ENCODE results near the gene MUL1.
"Not testable (repeated sequence)": the region's sequence is repeated elsewhere in the genome, so short reads cannot be mapped to it uniquely, and the experiment has no call there.

MUL1 gene

DNA sequence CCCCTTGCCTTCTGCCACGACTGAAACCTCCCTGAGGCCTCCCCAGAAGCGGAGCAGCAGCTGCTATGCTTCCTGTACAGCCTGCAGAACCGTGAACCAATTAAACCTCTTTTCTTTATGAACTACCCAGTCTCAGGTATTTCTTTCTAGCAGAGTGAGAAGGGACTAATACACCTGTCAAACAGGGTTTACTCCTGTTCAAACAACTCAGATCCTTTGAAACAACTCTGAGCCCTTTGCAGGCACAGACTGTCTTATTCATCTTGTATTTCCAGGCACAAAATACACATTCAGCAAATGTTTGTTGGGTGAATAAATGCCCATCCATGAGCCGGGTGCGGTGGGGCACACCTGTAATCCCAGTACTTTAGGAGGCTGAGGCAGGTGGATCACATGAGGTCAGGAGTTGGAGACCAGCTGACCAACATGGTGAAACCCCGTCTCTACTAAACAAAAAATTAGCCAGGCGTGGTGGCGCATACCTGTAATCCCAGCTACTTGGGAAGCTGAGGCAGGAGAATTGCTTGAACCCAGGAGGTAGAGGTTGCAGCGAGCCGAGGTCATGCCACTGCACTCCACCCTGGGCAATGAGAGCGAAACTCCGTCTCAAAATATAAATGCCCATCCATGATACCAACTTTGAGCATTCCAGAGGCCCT lies 11.1 kb downstream of the MUL1 start:
- not testable (repeated sequence) for H3K9me3 ChIP-seq (ENCODE audit: control insufficient read depth in 2 of 2, low read length in 2 of 2); H3K4me1 ChIP-seq (ENCODE audit: control insufficient read depth in 2 of 2, insufficient read depth in 2 of 2, low read length in 2 of 2); H3K9ac ChIP-seq (ENCODE audit: low read depth in 1 of 2, low read length in 2 of 2); H3K27me3 ChIP-seq (ENCODE audit: control insufficient read depth in 2 of 2, insufficient read depth in 2 of 2, low read length in 2 of 2); H3K27ac ChIP-seq (ENCODE audit: low read depth in 2 of 2, low read length in 2 of 2); H3K4me3 ChIP-seq (ENCODE audit: low read length in 2 of 2)
- H3K36me3 ChIP-seq (ENCODE audit: control insufficient read depth in 2 of 2, insufficient read depth in 2 of 2, low read length in 2 of 2): peaks cover 37 to 41% of the 10 kb centered on the region in 2 donors

GRCh38 chr1:20496241-20496661 lies 11.7 kb downstream of the MUL1 start:
- Histone ChIP-seq H3K9me3 (ENCODE audit: control insufficient read depth in 2 of 2, low read length in 2 of 2) (no peaks in the 10 kb centered on the region), H3K4me3 (ENCODE audit: low read length in 2 of 2) (no peak overlapping the region), H3K27ac (ENCODE audit: low read depth in 2 of 2, low read length in 2 of 2) (no peak overlapping the region), H3K9ac (ENCODE audit: low read depth in 1 of 2, low read length in 2 of 2) (no peak overlapping the region), H3K36me3 (ENCODE audit: control insufficient read depth in 2 of 2, insufficient read depth in 2 of 2, low read length in 2 of 2) (peaks cover 31 to 35% of the 10 kb centered on the region in 2 donors), H3K27me3 (ENCODE audit: control insufficient read depth in 2 of 2, insufficient read depth in 2 of 2, low read length in 2 of 2) (no peaks in the 10 kb centered on the region), H3K4me1 (ENCODE audit: control insufficient read depth in 2 of 2, insufficient read depth in 2 of 2, low read length in 2 of 2) (peaks cover 3 to 8% of the 10 kb centered on the region in 2 donors)

DNA sequence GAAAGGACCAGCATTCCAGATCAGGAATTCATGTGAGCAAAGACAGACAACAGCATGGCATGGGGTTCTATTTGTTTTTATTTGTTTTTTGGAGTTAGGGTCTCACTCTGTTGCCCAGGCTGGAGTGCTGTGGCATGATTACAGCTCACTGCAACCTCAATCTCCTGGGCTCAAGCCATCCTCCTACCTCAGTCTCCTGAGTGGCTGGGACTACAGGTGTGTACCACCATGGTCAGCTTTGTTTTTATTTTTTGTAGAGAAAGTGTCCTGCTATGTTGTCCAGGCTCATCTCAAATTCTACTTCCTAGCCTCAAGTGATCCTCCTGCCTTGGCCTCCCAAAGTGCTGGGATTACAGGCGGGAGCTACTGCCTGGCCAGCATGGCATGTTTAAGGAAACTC lies 12.3 kb downstream of the MUL1 start:
- no peak overlapping the region for H3K4me3 ChIP-seq (ENCODE audit: low read length in 2 of 2)
- peaks cover 25 to 29% of the 10 kb centered on the region in 2 donors for H3K36me3 ChIP-seq (ENCODE audit: control insufficient read depth in 2 of 2, insufficient read depth in 2 of 2, low read length in 2 of 2)
- no peak overlapping the region for H3K27ac ChIP-seq (ENCODE audit: low read depth in 2 of 2, low read length in 2 of 2)
- no peak overlapping the region for H3K9ac ChIP-seq (ENCODE audit: low read depth in 1 of 2, low read length in 2 of 2)
- no peaks in the 10 kb centered on the region for H3K9me3 ChIP-seq (ENCODE audit: control insufficient read depth in 2 of 2, low read length in 2 of 2)
- H3K4me1 ChIP-seq (ENCODE audit: control insufficient read depth in 2 of 2, insufficient read depth in 2 of 2, low read length in 2 of 2): peaks cover 3 to 8% of the 10 kb centered on the region in 2 donors
- H3K27me3 ChIP-seq (ENCODE audit: control insufficient read depth in 2 of 2, insufficient read depth in 2 of 2, low read length in 2 of 2): no peaks in the 10 kb centered on the region

DNA sequence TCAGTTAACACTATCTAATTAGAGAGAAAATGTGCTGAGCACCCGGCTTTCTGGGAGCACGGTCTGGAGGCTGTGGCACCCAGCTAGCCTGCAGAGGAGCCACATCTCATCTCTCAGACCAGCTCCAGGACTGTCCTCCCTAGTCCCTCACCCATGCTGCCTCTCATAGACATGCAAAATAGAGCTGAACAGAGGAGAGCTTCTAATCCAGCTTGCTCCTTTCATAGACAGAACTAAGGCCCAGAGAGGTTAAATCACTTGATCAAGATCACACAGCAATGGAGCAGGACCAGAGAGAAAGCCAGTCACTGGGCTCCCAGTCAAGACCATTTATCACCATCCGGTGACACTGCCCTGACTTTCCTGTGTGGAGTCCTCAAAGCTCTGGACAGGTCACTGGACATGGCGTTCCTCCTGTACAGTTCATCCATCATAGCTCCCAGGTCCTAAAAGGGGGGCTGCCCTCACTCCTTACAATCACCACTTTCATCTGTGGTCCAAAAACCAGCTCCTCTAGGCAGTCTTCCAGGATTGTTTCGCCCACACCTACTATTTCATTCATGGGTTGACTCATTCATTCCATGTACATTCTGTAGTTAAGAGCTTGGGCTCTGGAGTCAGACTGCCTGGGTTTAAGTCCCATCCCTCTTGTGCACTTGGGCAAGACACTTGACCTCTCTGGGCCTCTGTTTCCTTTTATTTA lies 13.2 kb downstream of the MUL1 start:
- Histone ChIP-seq H3K9me3 (ENCODE audit: control insufficient read depth in 2 of 2, low read length in 2 of 2) (no peaks in the 10 kb centered on the region), H3K9ac (ENCODE audit: low read depth in 1 of 2, low read length in 2 of 2) (no peak overlapping the region), H3K27ac (ENCODE audit: low read depth in 2 of 2, low read length in 2 of 2) (no peak overlapping the region), H3K4me3 (ENCODE audit: low read length in 2 of 2) (no peak overlapping the region), H3K36me3 (ENCODE audit: control insufficient read depth in 2 of 2, insufficient read depth in 2 of 2, low read length in 2 of 2) (peaks cover 17 to 20% of the 10 kb centered on the region in 2 donors), H3K4me1 (ENCODE audit: control insufficient read depth in 2 of 2, insufficient read depth in 2 of 2, low read length in 2 of 2) (peaks cover 3 to 8% of the 10 kb centered on the region in 2 donors), H3K27me3 (ENCODE audit: control insufficient read depth in 2 of 2, insufficient read depth in 2 of 2, low read length in 2 of 2) (no peaks in the 10 kb centered on the region)

- H3K36me3 ChIP-seq (ENCODE audit: control insufficient read depth in 2 of 2, insufficient read depth in 2 of 2, low read length in 2 of 2): peaks cover 9 to 13% of the 10 kb centered on the region in 2 donors
- no peak overlapping the region for H3K27ac ChIP-seq (ENCODE audit: low read depth in 2 of 2, low read length in 2 of 2)
- H3K9me3 ChIP-seq (ENCODE audit: control insufficient read depth in 2 of 2, low read length in 2 of 2): no peaks in the 10 kb centered on the region
- H3K9ac ChIP-seq (ENCODE audit: low read depth in 1 of 2, low read length in 2 of 2): peak overlapping the region in 1 of 2 donors; percentile 42
- H3K4me1 ChIP-seq (ENCODE audit: control insufficient read depth in 2 of 2, insufficient read depth in 2 of 2, low read length in 2 of 2): peaks cover 8 to 9% of the 10 kb centered on the region in 2 donors
- H3K4me3 ChIP-seq (ENCODE audit: low read length in 2 of 2): peak overlapping the region in 1 of 2 donors; percentile 53
- no peaks in the 10 kb centered on the region for H3K27me3 ChIP-seq (ENCODE audit: control insufficient read depth in 2 of 2, insufficient read depth in 2 of 2, low read length in 2 of 2)
Observed at GRCh38 chr1:20493839-20494608, 13.9 kb downstream of the MUL1 start.

GRCh38 chr1:20493309-20493708 lies 14.6 kb downstream of the MUL1 start:
- Histone ChIP-seq H3K4me3 (ENCODE audit: low read length in 2 of 2) (no peak overlapping the region), H3K27me3 (ENCODE audit: control insufficient read depth in 2 of 2, insufficient read depth in 2 of 2, low read length in 2 of 2) (no peaks in the 10 kb centered on the region), H3K4me1 (ENCODE audit: control insufficient read depth in 2 of 2, insufficient read depth in 2 of 2, low read length in 2 of 2) (peaks cover 8 to 14% of the 10 kb centered on the region in 2 donors), H3K27ac (ENCODE audit: low read depth in 2 of 2, low read length in 2 of 2) (no peak overlapping the region), H3K36me3 (ENCODE audit: control insufficient read depth in 2 of 2, insufficient read depth in 2 of 2, low read length in 2 of 2) (peaks cover 2 to 6% of the 10 kb centered on the region in 2 donors), H3K9ac (ENCODE audit: low read depth in 1 of 2, low read length in 2 of 2) (no peak overlapping the region), H3K9me3 (ENCODE audit: control insufficient read depth in 2 of 2, low read length in 2 of 2) (no peaks in the 10 kb centered on the region)

DNA sequence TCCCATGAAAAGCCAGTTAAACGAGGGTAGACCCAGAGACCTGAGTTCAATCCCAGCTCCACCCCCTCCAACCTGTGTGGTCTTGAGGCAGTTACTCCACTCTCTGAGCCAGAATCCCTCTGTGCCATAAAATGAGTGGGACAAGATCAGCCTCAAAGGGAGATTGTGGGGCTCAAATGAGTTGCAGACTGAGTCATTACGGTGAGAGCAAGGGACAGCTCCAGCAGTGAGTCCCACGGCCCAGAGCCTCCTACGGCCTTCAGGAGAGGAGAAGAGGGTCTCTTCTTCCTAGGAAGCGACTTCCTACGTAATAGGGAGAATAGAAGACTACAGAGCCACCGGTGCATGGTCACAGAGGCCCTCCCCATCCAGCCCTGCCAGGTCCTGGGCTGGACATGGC lies 15.2 kb downstream of the MUL1 start:
- Histone ChIP-seq H3K4me1 (ENCODE audit: control insufficient read depth in 2 of 2, insufficient read depth in 2 of 2, low read length in 2 of 2) (peaks cover 12 to 16% of the 10 kb centered on the region in 2 donors), H3K4me3 (ENCODE audit: low read length in 2 of 2) (no peak overlapping the region), H3K27me3 (ENCODE audit: control insufficient read depth in 2 of 2, insufficient read depth in 2 of 2, low read length in 2 of 2) (no peaks in the 10 kb centered on the region), H3K9ac (ENCODE audit: low read depth in 1 of 2, low read length in 2 of 2) (no peak overlapping the region), H3K9me3 (ENCODE audit: control insufficient read depth in 2 of 2, low read length in 2 of 2) (no peaks in the 10 kb centered on the region), H3K27ac (ENCODE audit: low read depth in 2 of 2, low read length in 2 of 2) (no peak overlapping the region), H3K36me3 (ENCODE audit: control insufficient read depth in 2 of 2, insufficient read depth in 2 of 2, low read length in 2 of 2) (peaks cover 0 to under 1% of the 10 kb centered on the region in 2 donors)

- no peak overlapping the region for H3K9ac ChIP-seq (ENCODE audit: low read depth in 1 of 2, low read length in 2 of 2)
- H3K36me3 ChIP-seq (ENCODE audit: control insufficient read depth in 2 of 2, insufficient read depth in 2 of 2, low read length in 2 of 2): no peaks in the 10 kb centered on the region
- H3K27ac ChIP-seq (ENCODE audit: low read depth in 2 of 2, low read length in 2 of 2): no peak overlapping the region
- H3K27me3 ChIP-seq (ENCODE audit: control insufficient read depth in 2 of 2, insufficient read depth in 2 of 2, low read length in 2 of 2): no peaks in the 10 kb centered on the region
- H3K9me3 ChIP-seq (ENCODE audit: control insufficient read depth in 2 of 2, low read length in 2 of 2): no peaks in the 10 kb centered on the region
- no peak overlapping the region for H3K4me3 ChIP-seq (ENCODE audit: low read length in 2 of 2)
- H3K4me1 ChIP-seq (ENCODE audit: control insufficient read depth in 2 of 2, insufficient read depth in 2 of 2, low read length in 2 of 2): peaks cover 19 to 25% of the 10 kb centered on the region in 2 donors
Observed at GRCh38 chr1:20491866-20492265, 16.1 kb downstream of the MUL1 start.

- H3K9ac ChIP-seq (ENCODE audit: low read depth in 1 of 2, low read length in 2 of 2): no peak overlapping the region
- no peaks in the 10 kb centered on the region for H3K9me3 ChIP-seq (ENCODE audit: control insufficient read depth in 2 of 2, low read length in 2 of 2)
- no peak overlapping the region for H3K4me3 ChIP-seq (ENCODE audit: low read length in 2 of 2)
- no peaks in the 10 kb centered on the region for H3K27me3 ChIP-seq (ENCODE audit: control insufficient read depth in 2 of 2, insufficient read depth in 2 of 2, low read length in 2 of 2)
- peaks cover 19 to 27% of the 10 kb centered on the region in 2 donors for H3K4me1 ChIP-seq (ENCODE audit: control insufficient read depth in 2 of 2, insufficient read depth in 2 of 2, low read length in 2 of 2)
- H3K27ac ChIP-seq (ENCODE audit: low read depth in 2 of 2, low read length in 2 of 2): no peak overlapping the region
- H3K36me3 ChIP-seq (ENCODE audit: control insufficient read depth in 2 of 2, insufficient read depth in 2 of 2, low read length in 2 of 2): no peaks in the 10 kb centered on the region
Observed at GRCh38 chr1:20491178-20491577, 16.8 kb downstream of the MUL1 start.

DNA sequence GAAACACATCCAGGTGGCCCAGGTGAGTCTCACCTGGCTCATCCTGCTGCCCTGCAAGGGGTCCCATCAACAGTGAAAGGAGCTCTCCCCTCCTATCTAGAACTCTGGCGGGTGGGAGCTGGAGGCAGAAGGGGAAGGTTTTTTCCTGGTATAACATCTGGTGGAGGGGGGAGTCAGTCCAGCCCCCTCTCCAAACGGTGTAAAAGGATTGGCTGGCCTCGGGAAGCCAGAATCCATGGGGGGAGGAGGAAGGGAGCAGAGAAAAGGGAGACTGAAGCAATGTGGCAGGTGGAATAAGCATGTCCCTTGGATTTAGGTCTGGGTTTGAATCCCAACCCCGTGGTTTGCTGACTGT lies 20.7 kb downstream of the MUL1 start:
- Histone ChIP-seq H3K27me3 (ENCODE audit: control insufficient read depth in 2 of 2, insufficient read depth in 2 of 2, low read length in 2 of 2) (no peaks in the 10 kb centered on the region), H3K36me3 (ENCODE audit: control insufficient read depth in 2 of 2, insufficient read depth in 2 of 2, low read length in 2 of 2) (no peaks in the 10 kb centered on the region), H3K9me3 (ENCODE audit: control insufficient read depth in 2 of 2, low read length in 2 of 2) (no peaks in the 10 kb centered on the region), H3K4me3 (ENCODE audit: low read length in 2 of 2) (peak overlapping the region; percentile 79 to 88), H3K9ac (ENCODE audit: low read depth in 1 of 2, low read length in 2 of 2) (peak overlapping the region; percentile 56 to 98), H3K27ac (ENCODE audit: low read depth in 2 of 2, low read length in 2 of 2) (peak overlapping the region; percentile 96 to 100), H3K4me1 (ENCODE audit: control insufficient read depth in 2 of 2, insufficient read depth in 2 of 2, low read length in 2 of 2) (peaks cover 25 to 33% of the 10 kb centered on the region in 2 donors)

All from mucosa of rectum (tissue), 2 donors.